GM21447 (cell line): Measurements from ENCODE around the gene CTDP1.

Experiments
- ATAC-seq: cut with Tn5 transposase; IDR thresholded peaks from one replicate; pipeline ENCODE4 v1.9.1; 2021; ENCODE audit not compliant: unreplicated experiment

Gene CTDP1

GRCh38 chr18:79755496-79756142 lies 76.0 kb downstream of the CTDP1 start:
- no peak for ATAC-seq

DNA sequence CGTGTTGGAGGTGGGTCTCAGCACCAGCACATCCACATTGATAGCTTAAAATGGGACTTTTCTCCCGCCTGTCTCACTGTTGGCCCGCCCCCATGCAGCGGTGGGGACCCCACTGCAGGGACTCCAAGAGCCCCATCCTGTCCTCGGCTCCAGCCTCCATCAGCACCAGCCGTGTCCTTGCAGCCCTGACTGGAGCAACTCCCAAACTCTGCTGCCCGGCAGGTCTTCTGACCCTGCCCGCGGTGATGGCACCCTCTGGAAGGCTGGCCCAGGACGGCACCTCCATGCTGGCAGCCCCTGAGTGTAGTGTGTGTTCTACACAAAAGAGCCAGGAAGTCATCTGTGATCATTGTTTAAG lies 76.5 kb downstream of the CTDP1 start:
- no peak for ATAC-seq

- ATAC-seq, result no peak
Measured at GRCh38 chr18:79756826-79757225, 77.2 kb downstream of the CTDP1 start.

DNA sequence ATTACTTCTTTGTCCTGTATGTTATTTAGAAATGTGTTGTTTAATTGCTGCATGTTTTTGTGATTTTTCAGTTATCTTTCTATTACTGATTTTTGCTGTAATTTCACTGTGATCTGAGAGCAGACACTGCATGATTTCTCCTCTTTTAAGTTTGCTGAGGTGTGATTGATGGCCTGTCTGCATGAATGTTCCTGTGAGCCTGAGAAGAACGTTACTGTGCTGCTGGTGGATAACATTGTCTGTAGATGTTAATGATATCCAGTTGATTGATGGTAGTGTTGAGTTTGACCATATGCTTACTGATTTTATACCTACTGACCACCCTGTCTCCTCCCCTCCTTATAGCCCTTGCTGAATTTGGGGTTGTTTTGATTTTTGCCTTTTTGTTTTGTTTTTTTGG lies 80.7 kb downstream of the CTDP1 start:
- ATAC-seq, result no peak

DNA sequence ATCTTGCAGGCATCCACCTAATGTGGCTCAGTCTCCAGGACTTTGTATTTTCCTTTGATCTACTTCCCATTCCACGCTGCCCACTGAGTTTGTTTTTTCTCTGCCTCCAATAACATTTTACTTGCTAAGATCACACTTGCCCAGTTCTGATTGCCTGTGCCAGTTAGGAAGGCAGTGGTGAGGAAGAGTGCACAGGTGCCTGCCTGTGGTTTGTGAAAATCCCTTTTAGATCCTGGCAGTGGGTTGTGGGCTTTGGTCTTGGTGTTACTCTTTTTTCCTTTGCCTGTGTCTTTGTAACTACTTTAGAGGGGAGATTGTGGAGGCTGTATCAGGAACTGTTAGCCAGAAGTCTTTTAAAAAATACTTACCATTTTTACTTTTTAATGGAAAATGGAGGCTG lies 81.3 kb downstream of the CTDP1 start:
- ATAC-seq, result no peak

GRCh38 chr18:79763407-79763806 lies 83.8 kb downstream of the CTDP1 start:
- ATAC-seq, result no peak

GRCh38 chr18:79764131-79764530 lies 84.5 kb downstream of the CTDP1 start:
- ATAC-seq, result no peak

DNA sequence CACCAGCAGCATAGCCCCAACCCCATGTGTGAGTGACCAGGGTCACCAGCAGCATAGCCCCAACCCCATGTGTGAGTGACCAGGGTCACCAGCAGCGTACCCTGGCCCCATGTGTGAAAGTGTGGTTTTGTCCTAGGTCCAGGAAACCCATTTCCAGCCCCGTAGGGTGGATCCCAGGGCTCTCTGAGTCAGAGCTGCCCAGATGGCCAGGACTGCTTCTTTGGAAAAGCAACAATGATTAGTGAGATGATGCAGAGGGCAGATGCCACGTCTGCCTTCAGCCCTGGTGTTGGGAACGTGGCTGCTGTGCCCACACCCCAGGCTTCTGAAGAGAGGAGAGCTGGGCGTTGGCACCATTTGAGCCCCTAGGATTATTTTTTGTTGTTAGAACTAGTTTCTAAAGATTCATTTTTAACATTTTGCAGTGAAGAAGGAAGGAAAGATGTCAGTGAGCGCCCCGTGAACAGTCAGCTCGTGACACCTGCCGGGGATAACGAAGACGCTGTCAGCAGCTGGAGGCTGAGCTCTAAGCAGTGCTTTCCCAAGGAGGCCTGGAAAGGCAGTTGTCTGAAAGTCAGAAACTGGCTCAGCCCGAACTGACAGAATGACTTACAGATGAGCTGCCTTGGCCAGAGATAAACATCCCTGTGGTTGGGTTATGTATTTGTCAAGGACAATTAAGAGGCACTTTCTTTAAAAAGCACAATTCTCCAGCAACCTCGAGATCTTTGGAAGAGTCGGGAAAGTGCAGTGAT lies 86.1 kb downstream of the CTDP1 start:
- ATAC-seq, result no peak

GRCh38 chr18:79766308-79766707 lies 86.7 kb downstream of the CTDP1 start:
- ATAC-seq, result no peak

DNA sequence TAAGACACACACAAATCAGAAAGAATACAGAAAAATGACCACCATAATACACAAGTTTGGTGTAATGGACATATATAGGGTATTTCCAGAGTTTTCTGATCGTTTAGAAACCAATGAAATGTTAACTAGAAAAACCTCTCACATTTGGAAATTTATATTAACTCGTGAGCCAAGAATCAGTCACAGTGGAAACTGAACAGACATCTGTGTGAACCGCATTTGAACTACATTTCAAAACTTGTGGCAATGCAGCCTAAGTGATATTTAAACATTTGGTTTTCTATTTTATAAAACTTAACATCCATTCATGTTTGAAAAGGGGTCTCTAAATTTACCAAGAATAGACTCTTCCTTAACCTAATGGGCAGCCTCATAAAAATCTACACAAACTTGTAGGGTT lies 89.1 kb downstream of the CTDP1 start:
- no peak for ATAC-seq

GRCh38 chr18:79769698-79770500 lies 90.3 kb downstream of the CTDP1 start:
- ATAC-seq, result no peak

DNA sequence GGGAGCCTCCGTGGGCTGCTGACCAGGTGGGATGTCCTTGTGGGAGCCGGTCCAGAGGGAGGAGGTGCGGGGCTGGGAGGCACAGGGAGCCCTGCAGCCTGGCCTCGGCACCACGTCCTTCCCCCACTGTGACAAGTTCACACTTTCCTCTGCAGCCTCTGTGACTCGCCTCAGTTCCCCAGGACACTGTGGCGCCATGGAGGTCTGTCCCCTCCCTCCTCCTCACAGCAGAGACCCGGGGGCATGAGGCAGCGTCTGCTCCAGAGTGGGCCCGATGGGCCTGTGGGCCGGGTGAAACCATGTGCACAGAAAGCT lies 90.9 kb downstream of the CTDP1 start:
- no peak for ATAC-seq

GRCh38 chr18:79770826-79771225 lies 91.2 kb downstream of the CTDP1 start:
- no peak for ATAC-seq

DNA sequence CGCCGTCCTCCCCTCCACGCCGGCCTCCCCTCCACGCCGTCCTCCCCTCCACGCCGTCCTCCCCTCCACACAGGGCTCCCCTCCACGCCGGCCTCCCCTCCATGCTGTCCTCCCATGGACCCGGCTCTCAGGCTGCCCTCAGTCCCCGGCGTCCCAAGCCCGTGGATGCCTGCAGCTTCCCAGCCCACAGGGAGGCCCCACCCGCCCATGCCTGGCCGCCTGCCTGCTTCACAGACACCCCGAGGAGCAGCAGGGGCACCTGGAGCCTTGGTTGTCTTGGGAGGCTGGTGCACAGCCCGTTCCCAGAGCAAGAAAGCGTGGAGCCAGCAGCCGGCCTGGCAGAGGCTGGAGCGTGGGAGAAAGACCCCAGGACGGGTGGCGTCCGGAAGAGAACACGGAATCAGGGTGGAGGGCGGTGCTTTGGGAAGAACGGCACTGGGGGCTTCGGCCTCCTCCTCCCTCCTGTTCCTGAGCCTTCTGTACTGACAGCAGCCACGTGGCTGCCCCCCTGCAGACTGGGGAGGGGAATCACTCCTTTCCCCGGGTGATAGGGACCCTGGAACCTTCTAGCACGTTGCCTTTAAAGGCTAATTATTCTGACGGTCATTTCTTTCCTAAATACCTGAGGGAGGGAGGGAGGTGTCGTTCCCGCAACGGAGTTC lies 92.0 kb downstream of the CTDP1 start:
- no peak for ATAC-seq

GRCh38 chr18:79772108-79772864 lies 92.7 kb downstream of the CTDP1 start:
- ATAC-seq, result no peak

DNA sequence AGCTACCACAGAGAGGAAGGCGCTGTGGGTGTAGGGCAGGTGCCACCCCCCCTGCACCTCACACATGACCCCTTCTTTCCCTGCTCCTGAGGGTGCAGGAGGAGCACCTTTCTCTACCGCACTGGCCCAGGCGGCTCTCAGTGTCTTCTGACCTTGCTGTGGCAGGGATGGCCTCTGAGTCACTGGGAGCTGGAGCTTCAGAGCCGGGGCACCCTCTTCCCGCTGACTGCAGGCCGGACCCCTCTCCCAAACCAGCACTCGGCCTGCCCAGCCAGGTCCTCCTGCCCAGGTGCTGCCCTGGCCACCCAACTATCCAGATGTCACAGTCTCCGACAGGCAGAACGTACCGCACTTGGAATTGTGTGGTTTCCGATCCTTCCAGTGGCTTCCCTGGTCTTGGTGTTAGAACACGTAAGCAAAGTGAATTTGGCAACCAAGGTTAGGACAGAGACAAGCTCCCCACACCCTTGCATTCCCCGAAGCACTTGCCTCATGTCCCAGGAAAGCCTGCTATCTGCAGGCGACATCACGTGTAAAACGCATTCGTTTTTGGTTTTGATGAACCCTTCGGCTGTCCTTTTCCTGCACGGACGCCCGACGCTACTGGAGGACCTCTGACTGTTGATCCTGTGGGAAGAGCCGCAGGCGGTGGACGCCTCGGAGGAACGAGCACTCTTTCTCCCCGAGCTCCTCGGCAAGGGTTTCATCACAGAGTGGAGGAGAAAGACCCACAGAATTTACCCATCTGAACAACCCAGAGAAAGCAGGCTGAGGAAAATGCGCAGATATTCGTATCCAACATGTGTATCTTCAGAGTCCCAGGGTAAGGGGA lies 93.5 kb downstream of the CTDP1 start:
- no peak for ATAC-seq

GRCh38 chr18:79774111-79774510 lies 94.5 kb downstream of the CTDP1 start:
- ATAC-seq, result no peak

DNA sequence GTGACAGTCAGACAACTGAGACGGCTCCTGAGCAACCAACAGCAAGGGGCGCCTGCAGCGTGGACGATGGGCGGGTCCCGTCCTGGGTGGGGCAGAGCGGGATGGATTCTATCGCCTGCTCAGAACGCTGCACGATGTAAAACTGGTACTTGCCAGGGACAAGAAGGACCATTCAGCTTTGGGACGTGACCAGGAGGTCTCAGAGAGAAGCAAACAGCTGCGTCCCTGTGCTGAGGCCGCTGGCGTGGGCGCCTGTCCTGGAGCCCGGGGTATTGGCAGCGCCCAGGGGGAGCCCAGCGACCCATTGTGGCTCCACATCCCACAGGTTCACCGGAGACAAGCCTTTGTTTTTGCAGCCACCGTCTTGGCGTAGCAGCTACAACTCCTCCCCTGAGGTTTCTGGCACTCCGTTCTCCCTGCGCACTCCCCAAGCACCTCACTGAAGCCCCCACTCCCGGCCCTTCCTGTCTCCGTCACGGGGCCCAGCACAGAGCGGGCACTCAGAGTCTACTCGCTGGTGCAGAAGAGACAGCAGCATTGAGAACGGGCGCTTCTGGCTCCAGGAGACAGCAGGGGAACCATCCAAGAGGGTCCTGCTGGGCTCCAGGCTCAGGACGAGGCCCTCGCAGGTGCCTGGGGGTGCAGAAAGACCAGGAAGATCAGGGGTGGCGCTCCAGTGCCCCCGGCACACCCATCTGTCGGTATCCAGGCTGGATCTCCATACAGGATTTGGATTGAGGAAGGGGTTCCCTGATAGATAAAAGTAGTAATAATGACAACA lies 96.0 kb downstream of the CTDP1 start:
- ATAC-seq, result no peak

GRCh38 chr18:79776674-79777073 lies 97.1 kb downstream of the CTDP1 start:
- no peak for ATAC-seq
